AG09319 (cell line): ENCODE data around the gene SHCBP1L.

Experiments used
- DNase-seq: peaks from one replicate; pipeline ENCODE4 v3.0.0-alpha.2; 2010; ENCODE audit warnings: low read depth; ENCODE audit errors: extremely low read depth
- CTCF ChIP-seq: IDR thresholded peaks from 2 replicates; pipeline ENCODE4 v1.5.1; 2011; ENCODE audit warnings: low read depth, mild to moderate bottlenecking, inconsistent platforms, low read length, moderate library complexity

SHCBP1L gene

DNA sequence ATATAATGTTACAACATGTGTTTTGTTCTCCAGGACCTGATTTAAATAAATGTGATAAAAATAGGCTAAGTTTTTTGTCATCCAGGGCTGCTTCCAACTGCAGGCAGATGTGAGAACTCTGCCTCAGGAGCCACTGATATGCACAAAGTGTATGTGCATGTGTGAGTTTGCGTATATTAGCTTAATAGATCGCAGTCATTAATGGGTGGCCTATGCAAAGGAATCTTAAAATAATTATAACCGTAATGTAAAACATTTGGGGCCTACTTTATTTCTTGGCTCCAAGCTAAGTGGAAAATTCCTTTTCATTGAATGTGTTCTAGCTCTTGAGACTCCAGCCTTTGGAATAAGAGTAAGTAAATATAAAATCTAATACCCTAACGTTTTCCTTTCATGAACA lies 97.1 kb downstream of the SHCBP1L start:
- no peak for TF ChIP-seq CTCF
- peak; percentile 51 for DNase-seq

DNA sequence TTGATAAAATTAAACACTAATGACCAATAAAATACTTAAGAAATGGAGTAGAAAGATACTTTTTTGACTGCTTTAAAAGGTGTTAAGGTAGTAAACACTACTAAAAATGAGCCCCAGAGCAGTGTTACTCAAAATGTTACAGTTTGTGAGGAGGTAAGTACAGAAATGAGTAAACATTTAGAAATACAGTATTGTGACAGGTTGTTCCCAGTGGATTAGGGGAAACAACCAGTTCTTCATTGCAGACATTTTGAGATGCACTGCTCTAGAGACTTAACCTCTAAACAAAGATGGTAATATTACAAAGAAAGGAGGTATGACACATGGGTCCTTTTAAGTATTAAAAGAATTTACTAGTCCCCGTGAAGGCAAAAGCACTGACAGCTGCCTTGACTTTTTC lies 101.1 kb downstream of the SHCBP1L start:
- DNase-seq = no peak
- TF ChIP-seq CTCF = no peak

DNA sequence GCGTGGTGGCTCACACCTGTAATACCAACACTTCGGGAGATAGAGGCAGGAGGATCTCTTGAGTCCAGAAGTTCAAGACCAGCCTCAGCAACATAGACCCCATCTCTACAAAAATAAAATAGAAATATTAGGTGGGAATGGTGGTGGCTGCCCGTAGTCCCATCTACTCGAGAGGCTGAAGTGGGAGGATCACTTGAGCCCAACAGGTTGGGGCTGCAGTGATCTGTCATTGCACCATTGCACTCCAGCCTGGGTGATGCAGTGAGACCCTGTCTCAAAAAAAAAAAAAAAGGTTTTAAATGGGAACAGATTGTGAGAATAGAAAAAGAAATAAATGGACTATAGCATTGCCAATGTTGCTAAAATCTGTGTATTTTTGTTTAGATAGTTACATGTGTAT lies 102.6 kb downstream of the SHCBP1L start:
- no peak for TF ChIP-seq CTCF
- no peak for DNase-seq
